Fibroblast of the aortic adventitia (primary cell): Measurements from ENCODE around the gene SEMA3A. TPM values are rescaled to one million over a fixed set of nuclear protein-coding genes. Genes with fewer than 3 reads are reported as not detected.
"Not testable (repeated sequence)": the region's sequence is repeated elsewhere in the genome, so short reads cannot be mapped to it uniquely, and the experiment has no call there.

ENCODE experiments used
- DNase-seq: peaks from one replicate; pipeline ENCODE4 v3.0.0-alpha.2; 2010; ENCODE audit warnings: low read depth
- H3K4me3 ChIP-seq: 2 replicates; pipeline ENCODE4 v1.5.1; 2011; ENCODE audit warnings: low read depth, mild to moderate bottlenecking, control low read depth, low read length, moderate library complexity
- total RNA-seq: library from RNA; depleted of rRNA; stranded (reverse); fragments of >200 nt; gene quantifications from 2 replicates; pipeline ENCODE4 v1.2.3, GENCODE V29; 2012; ENCODE audit warnings: low replicate concordance
- TF ChIP-seq, protein P1 (sequence below): IDR thresholded peaks from 2 replicates; pipeline ENCODE4 v1.5.1; 2011; ENCODE audit warnings: mild to moderate bottlenecking, low read length, control low read depth, inconsistent platforms; ENCODE audit not compliant: insufficient read depth

SEMA3A gene
- total RNA-seq, 1 donor = 118 TPM

DNA sequence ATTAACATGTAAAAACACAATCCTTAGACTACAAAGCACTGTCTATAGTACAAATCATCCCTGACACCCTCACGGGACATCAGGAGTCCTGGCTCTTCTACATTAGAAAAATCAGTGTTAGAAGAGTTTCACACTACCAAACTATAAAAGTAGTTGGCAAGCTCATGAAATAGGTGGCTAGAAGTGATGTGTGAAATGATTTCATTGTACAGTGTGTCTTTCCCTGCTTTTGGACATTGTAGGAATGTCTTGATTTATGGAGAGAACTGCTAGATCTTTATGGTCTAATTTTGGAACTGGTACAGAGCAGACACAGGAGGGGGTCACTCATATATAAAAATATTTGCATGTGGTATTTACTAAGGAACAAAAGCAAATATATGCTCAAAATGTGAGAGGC lies 33.2 kb downstream of the SEMA3A start:
- H3K4me3 ChIP-seq = no peak overlapping the region
- TF ChIP-seq, protein P1, sequence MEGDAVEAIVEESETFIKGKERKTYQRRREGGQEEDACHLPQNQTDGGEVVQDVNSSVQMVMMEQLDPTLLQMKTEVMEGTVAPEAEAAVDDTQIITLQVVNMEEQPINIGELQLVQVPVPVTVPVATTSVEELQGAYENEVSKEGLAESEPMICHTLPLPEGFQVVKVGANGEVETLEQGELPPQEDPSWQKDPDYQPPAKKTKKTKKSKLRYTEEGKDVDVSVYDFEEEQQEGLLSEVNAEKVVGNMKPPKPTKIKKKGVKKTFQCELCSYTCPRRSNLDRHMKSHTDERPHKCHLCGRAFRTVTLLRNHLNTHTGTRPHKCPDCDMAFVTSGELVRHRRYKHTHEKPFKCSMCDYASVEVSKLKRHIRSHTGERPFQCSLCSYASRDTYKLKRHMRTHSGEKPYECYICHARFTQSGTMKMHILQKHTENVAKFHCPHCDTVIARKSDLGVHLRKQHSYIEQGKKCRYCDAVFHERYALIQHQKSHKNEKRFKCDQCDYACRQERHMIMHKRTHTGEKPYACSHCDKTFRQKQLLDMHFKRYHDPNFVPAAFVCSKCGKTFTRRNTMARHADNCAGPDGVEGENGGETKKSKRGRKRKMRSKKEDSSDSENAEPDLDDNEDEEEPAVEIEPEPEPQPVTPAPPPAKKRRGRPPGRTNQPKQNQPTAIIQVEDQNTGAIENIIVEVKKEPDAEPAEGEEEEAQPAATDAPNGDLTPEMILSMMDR = no peak
- no peak for DNase-seq

DNA sequence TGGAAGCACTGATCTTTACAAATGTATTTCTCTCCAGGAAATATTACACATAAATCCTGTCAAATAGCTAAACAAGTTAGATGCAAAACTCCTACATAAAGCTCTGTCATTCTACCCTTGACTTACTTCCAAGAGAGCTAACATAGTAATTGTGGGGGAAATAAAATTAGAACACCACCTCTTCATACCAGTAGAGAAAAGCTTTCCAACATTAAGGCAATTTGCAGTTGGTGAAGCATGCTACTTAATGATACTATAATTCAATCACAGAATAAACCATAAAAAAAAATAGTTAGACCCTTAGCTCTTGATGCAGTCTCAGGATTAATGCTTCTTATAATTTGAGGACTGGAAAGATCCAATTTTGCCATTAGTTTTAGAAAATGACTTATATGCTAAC lies 35.2 kb downstream of the SEMA3A start:
- DNase-seq = no peak
- no peak overlapping the region for H3K4me3 ChIP-seq
- TF ChIP-seq, protein P1 = no peak

DNA sequence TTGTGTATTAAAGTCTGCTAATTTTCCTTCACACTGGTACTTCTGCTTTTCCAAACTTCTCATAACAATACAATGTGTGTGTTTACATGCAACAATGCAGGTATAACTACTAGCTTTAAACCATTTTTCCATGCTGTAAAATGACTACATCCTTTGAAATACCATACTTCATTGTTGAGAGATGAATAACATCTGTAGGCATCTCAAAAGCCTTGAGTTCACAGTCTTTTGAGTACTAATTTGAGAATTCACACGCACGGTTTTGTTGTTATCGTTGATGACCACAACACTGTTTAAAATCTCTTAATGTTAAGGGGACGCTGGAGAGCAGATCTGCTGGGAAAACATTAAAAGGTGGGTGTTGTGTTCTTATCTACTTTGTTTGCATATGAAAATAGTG lies 37.4 kb downstream of the SEMA3A start:
- no peak overlapping the region for H3K4me3 ChIP-seq
- TF ChIP-seq, protein P1 = no peak
- DNase-seq = no peak

DNA sequence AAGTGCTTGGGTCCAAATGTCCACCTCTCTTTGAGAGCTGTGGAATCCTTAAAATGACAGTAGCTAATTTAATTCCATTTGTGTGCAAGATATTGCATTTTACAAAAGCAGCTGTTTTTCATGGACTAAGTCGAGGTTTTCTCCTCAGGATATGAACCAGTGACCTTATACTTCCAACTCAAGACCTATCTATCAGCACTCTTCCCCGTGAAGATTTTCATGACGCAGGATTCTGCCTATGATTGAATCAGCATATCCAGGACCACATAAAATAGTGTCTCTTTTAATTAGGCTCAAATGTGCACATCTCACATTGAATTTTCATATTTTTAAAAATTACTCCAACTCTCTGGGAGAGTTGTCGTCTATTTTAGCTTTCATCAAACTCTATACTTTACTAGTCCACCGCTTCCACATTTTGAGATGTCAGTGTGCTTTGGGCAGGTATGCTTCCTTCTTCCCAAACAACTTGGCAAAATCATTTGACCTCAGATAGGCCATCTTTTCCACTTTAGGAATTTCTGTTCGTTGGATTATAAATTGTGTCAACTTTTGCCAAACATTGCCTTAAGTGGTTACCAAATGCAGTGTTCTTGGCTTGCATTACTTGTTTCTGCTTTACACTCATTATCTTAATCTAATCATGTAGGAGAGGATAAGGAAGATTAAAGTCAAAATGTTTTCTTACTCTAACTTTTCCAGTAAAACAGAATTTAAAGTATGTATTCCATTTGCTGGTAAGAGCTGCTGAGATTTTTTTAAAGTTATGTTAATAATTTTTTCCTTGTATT lies 39.4 kb downstream of the SEMA3A start:
- TF ChIP-seq, protein P1 = no peak
- DNase-seq = peak; percentile 70
- no peak overlapping the region for H3K4me3 ChIP-seq

DNA sequence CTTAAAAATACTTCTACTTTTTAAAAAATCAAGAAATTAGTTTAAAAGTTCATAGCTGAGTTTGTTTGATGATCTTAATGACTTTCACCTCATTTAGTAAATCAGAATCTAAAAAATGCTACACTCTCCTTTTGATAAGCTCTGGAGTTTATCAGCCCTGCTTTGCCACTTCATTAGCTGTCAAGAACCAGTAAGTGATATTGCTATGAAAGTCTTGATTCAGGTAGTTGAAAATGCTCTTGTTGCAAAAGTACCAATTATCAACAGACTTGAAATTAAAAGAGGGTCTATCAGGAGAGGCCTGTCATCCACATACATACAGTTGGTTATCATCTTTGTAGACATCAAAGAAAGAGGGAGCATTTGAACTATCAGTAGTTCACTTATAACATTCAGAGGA lies 41.6 kb downstream of the SEMA3A start:
- no peak overlapping the region for H3K4me3 ChIP-seq
- TF ChIP-seq, protein P1 = no peak
- DNase-seq = no peak

DNA sequence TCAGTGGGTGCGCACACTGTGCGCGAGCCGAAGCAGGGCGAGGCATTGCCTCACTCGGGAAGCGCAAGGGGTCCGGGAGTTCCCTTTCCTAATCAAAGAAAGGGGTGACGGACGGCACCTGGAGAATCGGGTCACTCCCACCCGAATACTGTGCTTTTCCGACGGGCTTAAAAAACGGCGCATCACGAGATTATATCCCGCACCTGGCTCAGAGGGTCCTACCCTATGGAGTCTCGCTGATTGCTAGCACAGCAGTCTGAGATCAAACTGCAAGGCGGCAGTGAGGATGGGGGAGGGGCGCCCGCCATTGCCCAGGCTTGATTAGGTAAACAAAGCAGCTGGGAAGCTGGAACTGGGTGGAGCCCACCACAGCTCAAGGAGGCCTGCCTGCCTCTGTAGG lies 44.2 kb downstream of the SEMA3A start:
- DNase-seq, H3K4me3 ChIP-seq: not testable (repeated sequence)

DNA sequence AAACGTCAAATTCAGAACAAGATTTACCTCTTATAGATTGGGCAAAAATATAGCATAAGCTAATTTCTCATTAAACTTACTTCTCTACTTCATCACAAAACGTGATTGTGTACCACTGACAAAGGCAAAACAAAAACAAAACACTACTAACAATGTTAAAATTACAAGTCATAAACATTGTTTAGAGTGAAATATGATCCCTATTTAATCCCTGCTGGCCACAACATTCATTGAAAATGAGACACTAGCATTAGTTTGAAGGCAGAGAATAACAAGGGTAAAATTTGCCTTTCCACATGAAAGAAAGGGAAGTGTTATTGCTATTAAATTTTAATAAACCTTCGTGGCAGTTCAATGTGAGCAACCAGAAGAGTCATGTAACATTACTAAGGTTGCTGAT lies 45.0 kb downstream of the SEMA3A start:
- no peak for DNase-seq
- no peak overlapping the region for H3K4me3 ChIP-seq

More for the DNA sequence above, 45.0 kb downstream of the SEMA3A start:
- TF ChIP-seq, protein P1 = no peak
